ENCODE results near the gene TIE1.

DNA sequence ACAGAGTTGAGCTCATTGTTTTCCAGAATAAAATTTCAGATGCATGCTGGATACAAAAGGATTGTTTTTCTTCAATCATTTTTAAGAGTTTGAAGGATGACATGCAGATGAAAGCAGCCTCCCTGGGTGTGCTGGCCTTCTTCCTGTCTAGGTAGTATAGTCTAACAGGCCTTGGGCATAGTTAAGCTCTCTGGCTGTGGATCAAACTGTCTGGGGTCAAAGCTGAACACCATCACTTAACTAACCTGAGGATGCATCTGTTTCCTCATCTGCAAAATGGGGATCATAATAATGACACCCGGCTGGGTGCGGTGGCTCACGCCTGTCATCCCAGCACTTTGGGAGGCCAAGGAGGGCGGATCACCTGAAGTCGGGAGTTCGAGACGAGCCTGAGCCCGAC lies 6.0 kb upstream of the TIE1 start:
- TF ChIP-seq, protein P1, sequence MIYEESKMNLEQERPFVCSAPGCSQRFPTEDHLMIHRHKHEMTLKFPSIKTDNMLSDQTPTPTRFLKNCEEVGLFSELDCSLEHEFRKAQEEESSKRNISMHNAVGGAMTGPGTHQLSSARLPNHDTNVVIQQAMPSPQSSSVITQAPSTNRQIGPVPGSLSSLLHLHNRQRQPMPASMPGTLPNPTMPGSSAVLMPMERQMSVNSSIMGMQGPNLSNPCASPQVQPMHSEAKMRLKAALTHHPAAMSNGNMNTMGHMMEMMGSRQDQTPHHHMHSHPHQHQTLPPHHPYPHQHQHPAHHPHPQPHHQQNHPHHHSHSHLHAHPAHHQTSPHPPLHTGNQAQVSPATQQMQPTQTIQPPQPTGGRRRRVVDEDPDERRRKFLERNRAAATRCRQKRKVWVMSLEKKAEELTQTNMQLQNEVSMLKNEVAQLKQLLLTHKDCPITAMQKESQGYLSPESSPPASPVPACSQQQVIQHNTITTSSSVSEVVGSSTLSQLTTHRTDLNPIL (CRISPR knock-in tag; IDR thresholded peaks at IDR 0.05; ENCODE audit: low read depth), result no peak
- TF ChIP-seq, protein P2, sequence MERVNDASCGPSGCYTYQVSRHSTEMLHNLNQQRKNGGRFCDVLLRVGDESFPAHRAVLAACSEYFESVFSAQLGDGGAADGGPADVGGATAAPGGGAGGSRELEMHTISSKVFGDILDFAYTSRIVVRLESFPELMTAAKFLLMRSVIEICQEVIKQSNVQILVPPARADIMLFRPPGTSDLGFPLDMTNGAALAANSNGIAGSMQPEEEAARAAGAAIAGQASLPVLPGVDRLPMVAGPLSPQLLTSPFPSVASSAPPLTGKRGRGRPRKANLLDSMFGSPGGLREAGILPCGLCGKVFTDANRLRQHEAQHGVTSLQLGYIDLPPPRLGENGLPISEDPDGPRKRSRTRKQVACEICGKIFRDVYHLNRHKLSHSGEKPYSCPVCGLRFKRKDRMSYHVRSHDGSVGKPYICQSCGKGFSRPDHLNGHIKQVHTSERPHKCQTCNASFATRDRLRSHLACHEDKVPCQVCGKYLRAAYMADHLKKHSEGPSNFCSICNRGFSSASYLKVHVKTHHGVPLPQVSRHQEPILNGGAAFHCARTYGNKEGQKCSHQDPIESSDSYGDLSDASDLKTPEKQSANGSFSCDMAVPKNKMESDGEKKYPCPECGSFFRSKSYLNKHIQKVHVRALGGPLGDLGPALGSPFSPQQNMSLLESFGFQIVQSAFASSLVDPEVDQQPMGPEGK (CRISPR knock-in tag; IDR thresholded peaks at IDR 0.05; ENCODE audit: borderline replicate concordance), result no peak
- TF ChIP-seq SNAI2 (CRISPR knock-in tag; IDR thresholded peaks at IDR 0.05) (no peak), GLIS3 (CRISPR knock-in tag; IDR thresholded peaks at IDR 0.05) (no peak), RARB (CRISPR knock-in tag; IDR thresholded peaks at IDR 0.05) (no peak), ESRRG (CRISPR knock-in tag; IDR thresholded peaks at IDR 0.05) (no peak), BACH2 (CRISPR knock-in tag; IDR thresholded peaks at IDR 0.05; ENCODE audit: borderline replicate concordance) (no peak), ZFP30 (CRISPR knock-in tag; IDR thresholded peaks at IDR 0.05) (no peak)
- TF ChIP-seq, protein P3, sequence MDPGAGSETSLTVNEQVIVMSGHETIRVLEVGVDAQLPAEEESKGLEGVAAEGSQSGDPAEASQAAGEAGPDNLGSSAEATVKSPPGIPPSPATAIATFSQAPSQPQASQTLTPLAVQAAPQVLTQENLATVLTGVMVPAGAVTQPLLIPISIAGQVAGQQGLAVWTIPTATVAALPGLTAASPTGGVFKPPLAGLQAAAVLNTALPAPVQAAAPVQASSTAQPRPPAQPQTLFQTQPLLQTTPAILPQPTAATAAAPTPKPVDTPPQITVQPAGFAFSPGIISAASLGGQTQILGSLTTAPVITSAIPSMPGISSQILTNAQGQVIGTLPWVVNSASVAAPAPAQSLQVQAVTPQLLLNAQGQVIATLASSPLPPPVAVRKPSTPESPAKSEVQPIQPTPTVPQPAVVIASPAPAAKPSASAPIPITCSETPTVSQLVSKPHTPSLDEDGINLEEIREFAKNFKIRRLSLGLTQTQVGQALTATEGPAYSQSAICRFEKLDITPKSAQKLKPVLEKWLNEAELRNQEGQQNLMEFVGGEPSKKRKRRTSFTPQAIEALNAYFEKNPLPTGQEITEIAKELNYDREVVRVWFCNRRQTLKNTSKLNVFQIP (CRISPR knock-in tag; IDR thresholded peaks at IDR 0.05; ENCODE audit: borderline replicate concordance, low read depth), result no peak

Data from SK-N-SH treated with all-trans-retinoic acid at 6 μM for 48 hours (cell line).